OCI-LY1 (cell line): ENCODE measurements around the gene ST6GALNAC3.

Experiments
- CTCF ChIP-seq: fragments of 200-600 bp; sonication (generic), shearing (Covaris generic); IDR thresholded peaks from 2 replicates; pipeline ENCODE4 v1.5.1; 2017; ENCODE audit warnings: mild to moderate bottlenecking, antibody characterized with exemption, low read length, moderate library complexity, mixed read lengths
- EZH2 ChIP-seq: fragments of 200-600 bp; sonication (generic), shearing (Covaris generic); IDR thresholded peaks from 2 replicates; pipeline ENCODE4 v1.8.0; 2017; ENCODE audit warnings: borderline replicate concordance, mixed run types, mild to moderate bottlenecking, antibody characterized with exemption, low read length, moderate library complexity, mixed read lengths

DNA sequence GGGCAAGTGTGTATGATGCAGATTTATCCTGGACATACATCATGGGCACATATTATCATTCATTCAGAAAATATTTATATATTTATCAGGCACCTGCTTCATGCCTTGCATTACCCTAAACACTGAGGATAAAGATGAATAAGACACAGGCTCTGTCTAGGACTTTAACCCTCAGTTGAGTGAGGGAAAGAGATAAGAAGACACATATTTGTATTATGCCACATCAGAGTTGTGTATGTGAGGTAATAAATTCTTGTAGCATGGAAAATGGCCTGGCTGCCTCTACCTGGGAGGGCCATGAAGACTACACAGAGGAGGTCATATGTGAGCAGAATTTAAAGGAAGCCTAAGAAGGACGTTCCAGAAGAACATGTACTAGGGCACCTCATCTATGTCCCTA is 516.9 kb downstream of the ST6GALNAC3 start:
- no peak for TF ChIP-seq CTCF
- no peak for TF ChIP-seq EZH2
